GM12878 (cell line): ENCODE results near the gene PPP5C. TPM values are rescaled to one million over a fixed set of nuclear protein-coding genes. Genes with fewer than 3 reads are reported as not detected.

Source experiments
- CUX1 ChIP-seq: IDR thresholded peaks from 2 replicates; pipeline ENCODE4 v1.6.1; 2012; ENCODE audit warnings: improper control_type of control experiment, low read depth, low read length; ENCODE audit not compliant: insufficient replicate concordance
- KLF5 ChIP-seq: fragments of 450-650 bp; IDR thresholded peaks from 2 replicates; pipeline ENCODE4 v1.6.1; 2014; ENCODE audit warnings: mild to moderate bottlenecking; ENCODE audit not compliant: partially characterized antibody
- MYC ChIP-seq: IDR thresholded peaks from 2 replicates; pipeline ENCODE4 v1.6.1; 2011; ENCODE audit warnings: mild to moderate bottlenecking, low read length, moderate library complexity, inconsistent platforms; ENCODE audit not compliant: insufficient read depth, insufficient replicate concordance, insufficient read length, severe bottlenecking
- NFYB ChIP-seq: IDR thresholded peaks from 2 replicates; pipeline ENCODE4 v1.6.1; 2011; ENCODE audit warnings: low read depth, mild to moderate bottlenecking, low read length, improper control_type of control experiment, moderate library complexity; ENCODE audit not compliant: insufficient read depth
- NR2C1 ChIP-seq: fragments of 450-650 bp; IDR thresholded peaks from 2 replicates; pipeline ENCODE4 v1.6.1; 2017; ENCODE audit warnings: antibody characterized with exemption, mild to moderate bottlenecking, moderate library complexity
- SMAD5 ChIP-seq: IDR thresholded peaks from 2 replicates; pipeline ENCODE4 v1.6.1; 2016; ENCODE audit warnings: antibody characterized with exemption, low read depth
- SMARCA5 ChIP-seq: fragments of 450-650 bp; IDR thresholded peaks from 2 replicates; pipeline ENCODE4 v1.6.1; 2017; ENCODE audit warnings: mild to moderate bottlenecking
- ZBTB11 ChIP-seq: fragments of 450-650 bp; formaldehyde crosslinking; IDR thresholded peaks from 2 replicates; pipeline ENCODE4 v1.5.0; 2022; ENCODE audit warnings: mild to moderate bottlenecking, missing genetic modification characterization
- ZNF622 ChIP-seq: fragments of 450-650 bp; IDR thresholded peaks from 2 replicates; pipeline ENCODE4 v1.6.1; 2017; ENCODE audit warnings: mild to moderate bottlenecking, inconsistent platforms
- polyA plus RNA-seq, 11 experiments: library from polyadenylated mRNA; depleted of rRNA in 4 of 11; unstranded in 6 of 11; stranded (reverse) in 5 of 11; fragments of >200 nt; fragmentation: Nextera tagmentation in 4 of 11; fragmentation: Illumina TruSeq in 1 of 11; extraction: Ambion mirVana in 4 of 11; extraction: Trizol in 1 of 11; gene quantifications; 1 replicate in 1 of 11; 2 replicates in 10 of 11; pipeline versions ENCODE4 v1.2.1 to v1.2.3, GENCODE V29; 2011 to 2016; ENCODE audit warnings: inconsistent platforms in 2 of 11, missing spikeins in 2 of 11, low read depth in 1 of 11
- total RNA-seq, 4 experiments: library from RNA; depleted of rRNA in 3 of 4; stranded (reverse); fragments of >200 nt in 3 of 4; fragmentation: Illumina TruSeq in 1 of 4; extraction: Trizol in 1 of 4; gene quantifications; 2 replicates each; pipeline versions ENCODE4 v1.2.1 to v1.2.3, GENCODE V29; 2013 to 2021

Gene PPP5C
- total and polyA plus RNA-seq, 10 of the 15 experiments (the other 5 are each of a cell fraction or from before 2014, with no cell fraction given) = 1.1 to 154 (median 94.5) TPM

- no peak for TF ChIP-seq CUX1
- no peak for TF ChIP-seq KLF5
- no peak for TF ChIP-seq NFYB
- TF ChIP-seq SMAD5 = no peak
- TF ChIP-seq ZBTB11 (CRISPR knock-in tag) = no peak
- no peak for TF ChIP-seq ZNF622
- TF ChIP-seq SMARCA5 = no peak
- TF ChIP-seq NR2C1 = no peak
- no peak for TF ChIP-seq MYC
- TF ChIP-seq, all 136 proteins: peak for 0
These were observed 46.0 kb downstream of the PPP5C start (continued) for GRCh38 chr19:46392837-46393236.
